Measurements from ENCODE around the gene RAB11FIP4.

DNA sequence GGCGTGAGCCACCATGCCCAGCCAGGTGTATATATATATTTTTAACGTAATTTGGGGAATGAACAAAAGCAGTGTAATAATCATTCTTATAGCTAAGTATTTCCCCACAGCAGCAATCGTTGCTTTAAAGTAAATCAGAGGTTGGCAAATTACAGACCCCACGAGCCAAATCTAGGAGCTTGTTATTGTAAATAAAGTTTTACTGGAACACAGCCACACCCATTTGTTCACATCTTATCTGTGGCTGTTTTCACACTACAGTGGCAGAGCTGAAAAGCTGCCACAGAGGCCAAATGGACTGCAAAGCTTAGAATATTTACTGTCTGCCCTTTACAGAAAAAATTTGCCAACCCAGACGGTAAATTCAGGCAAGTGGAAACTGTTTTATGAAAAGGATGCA is 50.8 kb downstream of the RAB11FIP4 start:
- no peak for TF ChIP-seq POLR2A (IDR thresholded peaks at IDR 0.05)
- TF ChIP-seq, protein P1, sequence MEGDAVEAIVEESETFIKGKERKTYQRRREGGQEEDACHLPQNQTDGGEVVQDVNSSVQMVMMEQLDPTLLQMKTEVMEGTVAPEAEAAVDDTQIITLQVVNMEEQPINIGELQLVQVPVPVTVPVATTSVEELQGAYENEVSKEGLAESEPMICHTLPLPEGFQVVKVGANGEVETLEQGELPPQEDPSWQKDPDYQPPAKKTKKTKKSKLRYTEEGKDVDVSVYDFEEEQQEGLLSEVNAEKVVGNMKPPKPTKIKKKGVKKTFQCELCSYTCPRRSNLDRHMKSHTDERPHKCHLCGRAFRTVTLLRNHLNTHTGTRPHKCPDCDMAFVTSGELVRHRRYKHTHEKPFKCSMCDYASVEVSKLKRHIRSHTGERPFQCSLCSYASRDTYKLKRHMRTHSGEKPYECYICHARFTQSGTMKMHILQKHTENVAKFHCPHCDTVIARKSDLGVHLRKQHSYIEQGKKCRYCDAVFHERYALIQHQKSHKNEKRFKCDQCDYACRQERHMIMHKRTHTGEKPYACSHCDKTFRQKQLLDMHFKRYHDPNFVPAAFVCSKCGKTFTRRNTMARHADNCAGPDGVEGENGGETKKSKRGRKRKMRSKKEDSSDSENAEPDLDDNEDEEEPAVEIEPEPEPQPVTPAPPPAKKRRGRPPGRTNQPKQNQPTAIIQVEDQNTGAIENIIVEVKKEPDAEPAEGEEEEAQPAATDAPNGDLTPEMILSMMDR (IDR thresholded peaks at IDR 0.05): no peak

All from prostate gland (tissue), 2 donors.